H9 (cell line): Measurements from ENCODE around the gene MYOCD. TPM values are rescaled to one million over a fixed set of nuclear protein-coding genes. Genes with fewer than 3 reads are reported as not detected.

Source experiments
- DNase-seq: peaks from one replicate; pipeline ENCODE4 v3.0.0-alpha.2; 2017
- H2AFZ ChIP-seq: one replicate; pipeline ENCODE4 v1.6.1; 2013; ENCODE audit warnings: mild to moderate bottlenecking, low read length, control low read depth, moderate library complexity
- H2AK5ac ChIP-seq: 2 replicates; pipeline ENCODE4 v1.6.1; 2013; ENCODE audit warnings: low read length, control low read depth, mixed read lengths; ENCODE audit not compliant: insufficient read length
- H2BK120ac ChIP-seq: one replicate; pipeline ENCODE4 v1.6.1; 2013; ENCODE audit warnings: low read depth, mild to moderate bottlenecking, low read length, control low read depth, inconsistent platforms; ENCODE audit not compliant: poor library complexity, severe bottlenecking
- H2BK12ac ChIP-seq: 2 replicates; pipeline ENCODE4 v1.6.1; 2013; ENCODE audit warnings: low read length, control low read depth, mixed read lengths, low read depth; ENCODE audit not compliant: insufficient read length
- H2BK15ac ChIP-seq: 2 replicates; pipeline ENCODE4 v1.6.1; 2013; ENCODE audit warnings: low read depth, low read length, control low read depth
- H2BK20ac ChIP-seq: one replicate; pipeline ENCODE4 v1.6.1; 2013; ENCODE audit warnings: low read depth, mild to moderate bottlenecking, low read length, control low read depth, inconsistent platforms; ENCODE audit not compliant: poor library complexity, severe bottlenecking
- H2BK5ac ChIP-seq: 2 replicates; pipeline ENCODE4 v1.6.1; 2013; ENCODE audit warnings: low read length, control low read depth, mixed read lengths; ENCODE audit not compliant: insufficient read length
- H3K14ac ChIP-seq: 2 replicates; pipeline ENCODE4 v1.6.1; 2013; ENCODE audit warnings: low read length, control low read depth; ENCODE audit not compliant: insufficient read depth
- H3K18ac ChIP-seq: 2 replicates; pipeline ENCODE4 v1.6.1; 2013; ENCODE audit warnings: low read depth, mild to moderate bottlenecking, mixed read lengths, low read length, control low read depth; ENCODE audit not compliant: insufficient read length
- H3K23ac ChIP-seq: 2 replicates; pipeline ENCODE4 v1.6.1; 2013; ENCODE audit warnings: low read length, control low read depth, mixed read lengths, low read depth; ENCODE audit not compliant: insufficient read length
- H3K23me2 ChIP-seq: 2 replicates; pipeline ENCODE4 v1.6.1; 2013; ENCODE audit warnings: low read depth, mild to moderate bottlenecking, mixed read lengths, low read length, control low read depth; ENCODE audit not compliant: insufficient read length, poor library complexity, severe bottlenecking
- H3K27ac ChIP-seq: 2 replicates; pipeline ENCODE4 v1.5.1; 2013; ENCODE audit warnings: low read length, control low read depth, mixed read lengths, low read depth; ENCODE audit not compliant: insufficient read length
- H3K27me3 ChIP-seq: 2 replicates; pipeline ENCODE4 v1.6.1; 2013; ENCODE audit warnings: low read length, control low read depth, inconsistent platforms; ENCODE audit not compliant: insufficient read depth
- H3K4ac ChIP-seq: 2 replicates; pipeline ENCODE4 v1.6.1; 2013; ENCODE audit warnings: low read depth, mild to moderate bottlenecking, control low read depth, inconsistent platforms, low read length, moderate library complexity
- H3K4me1 ChIP-seq: 2 replicates; pipeline ENCODE4 v1.6.1; 2013; ENCODE audit warnings: low read length, control low read depth, inconsistent platforms; ENCODE audit not compliant: insufficient read depth
- H3K4me2 ChIP-seq: 2 replicates; pipeline ENCODE4 v1.6.1; 2013; ENCODE audit warnings: low read length, control low read depth, mixed read lengths; ENCODE audit not compliant: insufficient read length, insufficient read depth
- H3K56ac ChIP-seq: 2 replicates; pipeline ENCODE4 v1.6.1; 2013; ENCODE audit warnings: low read depth, mild to moderate bottlenecking, mixed read lengths, low read length, control low read depth; ENCODE audit not compliant: insufficient read length
- H3K79me1 ChIP-seq: 2 replicates; pipeline ENCODE4 v1.6.1; 2013; ENCODE audit warnings: low read depth, mild to moderate bottlenecking, moderate library complexity, low read length, control low read depth, inconsistent platforms; ENCODE audit not compliant: insufficient read depth, poor library complexity, severe bottlenecking
- H3K79me2 ChIP-seq: 2 replicates; pipeline ENCODE4 v1.6.1; 2013; ENCODE audit warnings: low read length, control low read depth, inconsistent platforms; ENCODE audit not compliant: insufficient read depth
- H3K9ac ChIP-seq: 2 replicates; pipeline ENCODE4 v1.6.1; 2013; ENCODE audit warnings: low read length, control low read depth, mixed read lengths; ENCODE audit not compliant: insufficient read length; ENCODE audit errors: extremely low read depth
- H3K9me3 ChIP-seq: one replicate; pipeline ENCODE4 v1.6.1; 2013; ENCODE audit warnings: low read depth, low read length, inconsistent platforms; ENCODE audit not compliant: control insufficient read depth
- H3T11ph ChIP-seq: one replicate; pipeline ENCODE4 v1.6.1; 2013; ENCODE audit warnings: mild to moderate bottlenecking, low read length, control low read depth, inconsistent platforms
- H4K20me1 ChIP-seq: one replicate; pipeline ENCODE4 v1.6.1; 2013; ENCODE audit not compliant: control insufficient read depth, insufficient read length, insufficient read depth
- H4K5ac ChIP-seq: 2 replicates; pipeline ENCODE4 v1.6.1; 2013; ENCODE audit warnings: low read depth, mild to moderate bottlenecking, mixed read lengths, low read length, control low read depth; ENCODE audit not compliant: insufficient read length
- H4K8ac ChIP-seq: replicated peaks from 2 replicates; pipeline ENCODE4 v1.6.1; 2013; ENCODE audit warnings: low read length, control low read depth, mixed read lengths, low read depth; ENCODE audit not compliant: insufficient read length
- H4K91ac ChIP-seq: 2 replicates; pipeline ENCODE4 v1.6.1; 2013; ENCODE audit warnings: low read depth, mild to moderate bottlenecking, moderate library complexity, mixed read lengths, low read length, control low read depth; ENCODE audit not compliant: insufficient read length
- H3K27ac Mint-ChIP-seq, 3 experiments: 2 replicates in 2 of 3; 3 replicates in 1 of 3; pipeline ENCODE4 v1.8.0; 2020 to 2021; ENCODE audit warnings: mixed read lengths in 3 of 3, mild to moderate bottlenecking in 1 of 3, moderate library complexity in 1 of 3
- H3K27me3 Mint-ChIP-seq: 2 replicates; pipeline ENCODE4 v1.8.0; 2021; ENCODE audit warnings: low read depth, mild to moderate bottlenecking, moderate library complexity, mixed read lengths
- H3K36me3 Mint-ChIP-seq, 3 experiments: 2 replicates in 2 of 3; 3 replicates in 1 of 3; pipeline ENCODE4 v1.8.0; 2020 to 2021; ENCODE audit warnings: low read depth in 3 of 3, mixed read lengths in 3 of 3; ENCODE audit not compliant: insufficient read depth in 1 of 3
- H3K4me1 Mint-ChIP-seq, 2 experiments: 2 replicates each; pipeline ENCODE4 v1.8.0; 2020; ENCODE audit warnings: mixed read lengths in 2 of 2
- H3K4me3 Mint-ChIP-seq, 2 experiments: 2 replicates in 1 of 2; 3 replicates in 1 of 2; pipeline ENCODE4 v1.8.0; 2020 to 2021; ENCODE audit warnings: mild to moderate bottlenecking in 2 of 2, mixed read lengths in 2 of 2, moderate library complexity in 1 of 2
- H3K9me3 Mint-ChIP-seq, 2 experiments: 2 replicates in 1 of 2; 3 replicates in 1 of 2; pipeline ENCODE4 v1.8.0; 2020; ENCODE audit warnings: mild to moderate bottlenecking in 2 of 2, mixed read lengths in 2 of 2, moderate library complexity in 1 of 2
- CTCF ChIP-seq: fragments of 200-600 bp; sonication (generic); conservative IDR thresholded peaks from 3 replicates; pipeline ENCODE4 v1.8.0; 2021; ENCODE audit warnings: antibody characterized with exemption, mild to moderate bottlenecking
- total RNA-seq: library from RNA; stranded (reverse); gene quantifications from 2 replicates; pipeline ENCODE4 v1.2.1, GENCODE V29; 2021

MYOCD gene
- total RNA-seq, 1 experiment from 2014 or later: 0.17 TPM

GRCh38 chr17:12756786-12757185, 91.1 kb downstream of the MYOCD start:
- H4K8ac ChIP-seq: no peak overlapping the region
- no peaks in the 10 kb centered on the region for H3K79me1 ChIP-seq
- no peaks in the 10 kb centered on the region for H3K23me2 ChIP-seq
- H2BK20ac ChIP-seq: no peak overlapping the region
- no peak overlapping the region for H2AFZ ChIP-seq
- H3K4me3 Mint-ChIP-seq: no peak overlapping the region
- no peaks in the 10 kb centered on the region for H3K4me1 ChIP-seq
- H3K27me3 ChIP-seq: no peaks in the 10 kb centered on the region
- H3K4me2 ChIP-seq: no peak overlapping the region
- H4K5ac ChIP-seq: no peak overlapping the region
- H2BK5ac ChIP-seq: no peak overlapping the region
- DNase-seq: no peak
- H3K18ac ChIP-seq: no peak overlapping the region
- H3K27ac ChIP-seq: no peak overlapping the region
- no peak overlapping the region for H2AK5ac ChIP-seq
- H3K9ac ChIP-seq: no peak overlapping the region
- no peaks in the 10 kb centered on the region for H4K20me1 ChIP-seq
- H3K79me2 ChIP-seq: no peaks in the 10 kb centered on the region
- H3K56ac ChIP-seq: no peak overlapping the region
- H3K4ac ChIP-seq: no peak overlapping the region
- no peak for TF ChIP-seq CTCF
- H3K36me3 Mint-ChIP-seq: no peaks in the 10 kb centered on the region
- no peaks in the 10 kb centered on the region; the same call in 1 of the 2 replicates for H3K27me3 Mint-ChIP-seq
- no peaks in the 10 kb centered on the region for H3K9me3 ChIP-seq
- H3T11ph ChIP-seq: no peak overlapping the region
- no peak overlapping the region for H3K23ac ChIP-seq
- H3K4me1 Mint-ChIP-seq: peaks cover 4 to 7% of the 10 kb centered on the region in 2 experiments
- no peak overlapping the region for H3K27ac Mint-ChIP-seq
- H4K91ac ChIP-seq: no peak overlapping the region
- no peak overlapping the region for H2BK120ac ChIP-seq
- H2BK12ac ChIP-seq: no peak overlapping the region
- no peak overlapping the region for H3K14ac ChIP-seq
- no peak overlapping the region for H2BK15ac ChIP-seq
- no peaks in the 10 kb centered on the region for H3K9me3 Mint-ChIP-seq
